Hematopoietic multipotent progenitor cell treated with erythropoietin and hydrocortisone succinate and interleukin-3 and kit ligand, for 6 days (in vitro differentiated cells): ENCODE measurements around the gene SNN.
A peak's percentile ranks its signal among the peaks of the same experiment; 100 is the strongest.

ENCODE experiments used
- DNase-seq: peaks from one replicate; pipeline ENCODE4 v3.0.0-alpha.2; 2015

SNN gene

DNA sequence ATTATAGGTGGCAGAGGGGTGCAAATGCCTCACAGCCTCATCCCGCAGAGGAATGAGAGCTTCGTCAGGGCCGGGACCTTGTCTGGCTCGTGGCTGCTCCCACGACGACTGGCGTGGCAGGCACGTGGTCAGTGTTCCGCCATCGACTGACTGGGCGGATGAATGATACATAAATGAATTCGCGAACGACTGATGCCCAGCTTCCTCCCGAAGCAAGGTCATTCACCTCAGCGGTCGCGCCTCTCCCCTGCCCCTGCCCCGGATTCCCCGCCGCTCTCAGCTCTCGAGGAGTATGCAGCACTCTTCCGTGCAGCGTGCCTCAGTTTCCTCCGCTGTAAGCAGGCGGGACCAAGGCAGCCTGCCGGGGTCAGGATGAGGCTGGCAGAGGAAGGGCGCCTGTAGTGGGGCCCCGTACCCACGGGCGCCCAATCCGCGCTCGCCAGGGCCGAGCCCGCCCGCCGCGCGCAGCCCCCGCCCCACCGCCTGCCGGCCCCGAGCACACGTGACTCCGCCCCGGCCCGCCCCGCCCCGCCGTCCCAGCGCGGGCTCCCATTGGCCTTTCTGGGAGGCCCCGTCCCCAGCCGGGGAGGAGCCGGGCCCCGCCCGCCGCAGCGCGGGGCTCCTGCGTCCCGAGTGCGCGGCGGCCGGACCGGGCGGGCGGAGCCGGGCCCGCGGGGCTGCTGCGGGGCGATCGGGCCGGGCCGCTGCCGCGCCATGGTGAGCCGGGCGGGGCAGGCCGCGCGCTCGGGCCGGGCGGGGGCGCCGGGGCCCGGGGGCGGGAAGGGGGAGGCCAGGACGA lies at the start of gene SNN:
SNN (plus strand) TSS at position 632 of the 799 bp plus-strand sequence. CDS start 7,605 bp downstream, outside the sequence.
- DNase-seq = peak; percentile 89

DNA sequence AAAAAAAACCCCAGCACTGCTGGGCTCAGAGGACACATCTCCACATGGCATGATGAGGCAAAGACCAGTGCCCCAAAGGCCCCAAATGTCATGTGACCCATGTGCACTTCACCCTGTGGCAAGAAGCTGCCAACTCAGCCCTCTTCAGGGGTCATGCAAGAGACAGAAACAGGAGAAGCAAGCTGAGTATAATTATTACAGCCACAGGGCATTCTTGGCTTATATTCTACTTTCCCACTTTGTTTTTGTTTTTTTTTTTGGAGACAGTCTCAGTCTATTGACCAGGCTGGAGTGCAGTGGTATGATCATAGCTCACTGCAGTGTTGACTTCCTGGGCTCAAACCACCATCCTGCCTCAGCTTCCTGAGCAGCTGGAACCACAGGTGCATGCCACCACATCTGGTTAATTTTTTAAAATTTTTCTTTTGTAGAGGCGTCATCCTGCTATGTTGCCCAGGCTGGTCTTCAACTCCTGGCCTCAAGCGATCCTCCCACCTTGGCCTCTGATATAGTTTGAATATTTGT lies 48.9 kb upstream of the SNN start:
- peak; percentile 73 for DNase-seq

DNA sequence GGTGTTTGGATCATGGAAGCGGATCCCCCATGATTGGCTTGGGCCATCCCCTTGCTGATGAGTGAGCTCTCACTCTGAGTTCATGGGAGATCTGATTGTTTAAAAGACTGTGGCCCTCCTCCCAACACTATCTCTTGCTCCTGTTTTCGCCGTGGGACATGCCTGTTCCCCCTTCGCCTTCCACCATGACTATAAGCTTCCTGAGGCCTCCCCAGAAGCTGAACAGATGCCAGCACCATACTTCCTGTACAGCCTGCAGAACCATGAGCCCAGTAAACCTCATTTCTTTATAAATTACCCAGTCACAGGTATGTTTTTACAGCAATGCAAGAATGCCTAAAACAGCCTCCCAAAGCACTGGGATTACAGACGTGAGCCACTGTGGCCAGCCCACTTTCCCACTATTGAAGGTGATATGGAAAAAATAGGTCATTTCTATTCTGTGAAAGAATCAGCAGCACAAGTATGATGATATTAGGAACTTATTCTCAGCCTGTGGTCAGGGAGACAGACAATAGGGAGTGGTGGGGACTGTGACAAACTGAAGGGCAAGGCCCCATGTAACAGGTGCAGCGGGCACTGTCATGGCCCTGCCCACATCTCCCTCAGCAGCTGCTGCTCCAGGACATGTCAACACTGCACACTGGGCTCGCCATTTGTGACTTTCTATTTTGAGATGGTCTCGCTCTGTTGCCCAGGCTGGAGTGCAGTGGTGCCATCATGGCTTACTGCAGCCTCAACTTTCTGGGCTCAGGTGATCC lies 47.8 kb upstream of the SNN start:
- DNase-seq = no peak

DNA sequence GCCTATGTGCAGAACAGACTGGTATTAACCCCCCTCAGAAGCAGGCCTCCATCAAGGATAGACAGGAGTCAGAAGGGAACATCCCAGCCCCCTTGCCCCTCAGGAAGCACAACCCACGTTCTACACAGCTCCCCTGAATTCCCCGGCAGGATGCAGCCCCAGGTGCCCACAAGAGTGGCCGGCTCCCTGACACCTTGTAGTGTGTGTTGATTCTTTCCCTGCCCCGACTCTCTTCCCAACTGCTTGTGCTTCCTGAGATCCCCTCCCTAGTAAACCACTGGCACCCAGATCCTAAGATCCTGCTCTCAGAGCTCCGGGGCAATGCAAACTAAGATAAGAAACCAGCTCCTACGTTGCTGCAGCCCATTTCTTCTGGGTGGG lies 46.7 kb upstream of the SNN start:
- no peak for DNase-seq

DNA sequence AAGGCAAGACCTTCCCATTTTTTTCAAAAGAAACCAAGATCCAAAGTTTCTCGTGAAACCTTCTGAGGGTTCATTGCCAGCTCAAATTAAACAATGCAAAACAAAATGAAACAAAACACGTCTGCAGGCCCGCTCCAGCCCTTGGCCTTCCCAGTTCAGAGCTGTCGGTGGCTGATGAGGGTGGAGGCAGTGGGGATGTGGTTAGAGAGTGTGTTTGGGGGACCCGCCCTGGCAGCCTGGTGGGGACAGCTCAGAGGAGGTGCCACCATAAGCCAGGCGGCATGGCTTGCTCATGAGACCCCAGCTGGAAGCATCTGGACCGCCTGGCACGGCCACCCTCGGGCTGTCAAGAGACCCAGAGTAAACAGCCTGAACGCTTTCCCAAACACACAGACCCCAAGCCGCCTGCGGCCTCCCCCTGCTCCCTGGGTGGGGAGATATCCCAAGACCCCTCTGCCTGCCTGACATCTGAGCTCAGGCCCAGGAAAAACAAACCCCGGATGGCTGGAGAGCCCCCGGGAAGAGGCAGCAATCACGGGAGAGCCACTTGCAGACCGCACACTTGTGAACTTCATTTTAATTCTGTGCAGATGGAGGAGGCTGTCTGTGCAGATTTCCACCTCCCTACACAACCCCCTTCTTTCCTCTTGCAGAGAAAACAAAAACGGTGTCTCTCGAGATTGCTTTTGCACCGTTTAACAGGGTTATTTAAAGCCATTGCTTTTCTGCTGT lies 46.2 kb upstream of the SNN start:
- DNase-seq = peak; percentile 91

DNA sequence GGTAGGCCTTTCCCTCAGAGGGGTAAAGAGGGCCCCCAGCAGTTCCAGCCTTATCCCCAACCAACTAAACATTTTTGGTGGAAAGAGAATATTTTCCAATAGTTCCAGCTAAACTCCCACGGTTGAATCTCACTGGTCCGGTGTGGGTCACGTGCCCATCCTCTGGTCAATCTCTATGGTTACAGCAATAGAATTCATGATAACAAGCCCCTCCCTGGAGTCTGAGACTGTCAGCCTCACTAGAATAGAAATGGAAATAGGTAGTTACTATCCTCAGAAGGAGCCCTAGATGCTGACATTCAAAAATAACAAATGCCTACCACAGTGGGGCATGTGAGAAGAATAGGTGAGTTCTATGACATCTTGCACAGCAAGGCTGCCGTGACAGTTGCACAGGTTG lies 44.0 kb upstream of the SNN start:
- no peak for DNase-seq

DNA sequence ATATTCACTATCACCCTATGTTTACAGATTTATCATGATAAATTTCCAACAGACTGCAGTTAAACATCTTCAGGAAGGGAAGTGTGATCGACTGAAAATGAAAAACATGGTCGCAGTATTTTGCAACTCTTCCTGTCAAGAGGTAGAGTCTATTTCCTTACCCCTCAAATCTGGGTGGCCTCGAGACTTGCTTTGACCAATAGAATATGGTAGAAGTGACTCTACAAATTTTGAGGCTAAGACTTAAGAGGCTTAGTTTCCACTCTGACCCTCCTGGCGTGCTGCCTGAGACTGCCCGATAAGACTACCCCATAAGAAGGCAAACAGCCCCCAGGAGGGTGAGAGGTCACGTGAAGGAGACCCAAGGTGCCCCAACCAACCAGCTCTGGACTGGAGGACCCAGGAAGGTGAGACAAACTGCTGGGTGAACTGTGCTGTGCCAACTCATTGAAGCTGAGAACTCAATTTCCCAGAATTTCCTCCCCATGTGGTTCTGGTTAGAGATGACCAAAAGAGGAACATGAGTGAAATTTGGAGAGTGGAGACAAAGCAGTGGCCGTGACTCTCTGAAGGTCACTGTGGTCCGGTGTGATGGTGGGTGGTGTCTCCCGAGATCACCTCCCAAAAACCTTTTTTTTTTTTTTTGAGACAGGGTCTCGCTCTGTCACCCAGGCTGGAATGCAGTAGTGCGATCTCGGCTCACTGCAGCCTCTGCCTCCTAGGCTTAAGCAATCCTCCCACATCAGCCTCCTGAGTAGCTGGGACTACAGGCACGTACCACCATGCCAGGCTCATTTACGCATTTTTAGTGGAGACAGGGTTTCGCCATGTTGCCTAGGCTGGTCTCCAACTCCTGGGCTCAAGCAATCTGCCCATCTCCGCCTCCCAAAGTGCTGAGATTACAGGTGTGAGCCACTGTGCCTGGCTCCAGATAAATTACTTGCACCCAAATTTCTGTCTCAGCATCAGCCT lies 43.3 kb upstream of the SNN start:
- DNase-seq = peak; percentile 60

DNA sequence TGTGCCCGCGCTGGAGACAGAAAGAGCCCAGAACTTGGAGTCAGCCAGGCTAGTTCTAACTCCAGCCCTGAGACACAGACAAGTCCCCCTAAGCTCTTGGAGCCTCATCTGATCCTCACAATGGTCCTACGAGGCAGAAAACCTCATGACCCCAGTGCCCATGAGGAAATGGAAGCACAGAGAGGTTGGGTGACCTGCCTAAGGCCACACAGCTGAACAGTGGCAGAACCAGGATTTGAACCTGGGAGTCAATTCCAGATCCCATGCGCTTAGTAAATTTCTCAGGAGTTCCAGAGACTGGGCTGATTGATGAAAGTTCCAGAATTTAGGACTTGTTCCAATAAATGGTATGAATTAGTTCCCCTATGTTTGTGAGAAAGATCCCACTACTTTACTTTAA lies 42.5 kb upstream of the SNN start:
- no peak for DNase-seq

DNA sequence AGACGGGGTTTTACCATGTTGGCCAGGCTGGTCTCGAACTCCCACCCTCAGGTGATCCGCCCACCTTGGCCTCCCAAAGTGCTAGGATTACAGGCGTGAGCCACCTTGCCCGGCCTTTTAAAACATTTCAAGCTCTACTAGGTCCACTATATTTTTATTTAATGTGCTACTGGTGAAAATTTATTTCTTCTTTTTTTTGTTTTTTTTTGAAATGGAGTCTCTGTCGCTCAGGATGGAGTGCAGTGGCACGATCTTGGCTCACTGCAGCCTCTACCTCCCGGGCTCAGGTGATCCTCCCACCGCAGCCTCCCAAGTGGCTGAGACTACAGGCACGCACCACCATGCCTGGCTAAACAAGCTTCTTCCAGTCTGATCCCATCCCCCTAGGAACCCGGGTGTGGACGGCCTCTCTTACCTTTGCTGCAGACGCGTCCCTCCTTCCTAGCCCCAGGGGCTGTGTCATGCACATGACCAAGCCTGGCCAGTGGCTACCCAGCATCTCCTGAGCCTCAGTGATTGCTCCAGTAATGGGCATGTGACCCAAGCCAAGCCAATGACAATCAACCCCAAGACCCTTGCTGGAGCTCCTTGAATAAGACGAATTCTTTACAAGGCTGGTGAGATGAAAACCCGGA lies 41.5 kb upstream of the SNN start:
- no peak for DNase-seq

DNA sequence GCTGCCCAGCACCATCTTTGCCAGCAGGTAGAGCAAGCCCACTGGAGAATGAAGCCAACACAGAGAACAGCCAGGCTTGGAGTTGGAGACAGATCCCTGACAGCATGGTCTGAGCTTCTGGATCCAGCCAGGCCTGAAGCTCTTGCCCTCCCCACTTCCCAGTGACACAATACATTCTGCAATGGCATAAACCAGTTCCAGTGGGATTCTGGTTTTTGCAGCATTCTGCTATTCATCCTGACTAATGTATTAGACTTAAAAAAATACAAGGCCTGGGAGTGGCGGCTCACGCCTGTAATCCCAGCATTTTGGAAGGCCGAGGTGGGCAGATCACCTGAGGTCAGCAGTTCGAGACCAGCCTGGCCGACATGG lies 41.0 kb upstream of the SNN start:
- DNase-seq = no peak

DNA sequence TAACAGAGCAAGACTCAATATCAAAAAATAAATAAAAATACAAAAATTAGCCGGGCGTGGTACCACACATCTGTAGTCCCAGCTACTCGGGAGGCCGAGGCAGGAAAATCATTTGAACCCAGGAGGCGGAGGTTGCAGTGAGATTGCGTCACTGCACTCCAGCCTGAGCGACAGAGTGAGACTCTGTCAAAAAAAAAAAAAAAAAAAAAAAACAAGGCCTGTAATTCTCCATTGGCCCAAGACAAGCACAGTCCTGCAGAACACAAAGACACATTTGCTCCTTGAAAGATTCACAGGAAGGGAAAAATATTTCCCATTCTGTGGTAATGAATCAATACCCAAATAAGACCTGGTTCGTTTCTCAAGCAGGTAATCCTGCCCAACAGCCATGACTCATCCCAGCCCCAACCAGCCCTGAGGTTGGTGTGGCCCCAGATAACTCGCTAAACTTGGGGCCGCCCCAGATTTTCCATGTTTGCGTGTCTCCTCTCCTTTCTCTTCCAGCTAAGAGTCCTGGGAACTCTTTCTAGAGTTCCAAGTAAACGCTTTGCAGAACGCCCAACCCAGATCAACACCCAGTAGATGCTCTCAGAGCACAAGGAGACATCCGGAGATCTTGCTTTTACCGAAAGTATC lies 40.3 kb upstream of the SNN start:
- no peak for DNase-seq

DNA sequence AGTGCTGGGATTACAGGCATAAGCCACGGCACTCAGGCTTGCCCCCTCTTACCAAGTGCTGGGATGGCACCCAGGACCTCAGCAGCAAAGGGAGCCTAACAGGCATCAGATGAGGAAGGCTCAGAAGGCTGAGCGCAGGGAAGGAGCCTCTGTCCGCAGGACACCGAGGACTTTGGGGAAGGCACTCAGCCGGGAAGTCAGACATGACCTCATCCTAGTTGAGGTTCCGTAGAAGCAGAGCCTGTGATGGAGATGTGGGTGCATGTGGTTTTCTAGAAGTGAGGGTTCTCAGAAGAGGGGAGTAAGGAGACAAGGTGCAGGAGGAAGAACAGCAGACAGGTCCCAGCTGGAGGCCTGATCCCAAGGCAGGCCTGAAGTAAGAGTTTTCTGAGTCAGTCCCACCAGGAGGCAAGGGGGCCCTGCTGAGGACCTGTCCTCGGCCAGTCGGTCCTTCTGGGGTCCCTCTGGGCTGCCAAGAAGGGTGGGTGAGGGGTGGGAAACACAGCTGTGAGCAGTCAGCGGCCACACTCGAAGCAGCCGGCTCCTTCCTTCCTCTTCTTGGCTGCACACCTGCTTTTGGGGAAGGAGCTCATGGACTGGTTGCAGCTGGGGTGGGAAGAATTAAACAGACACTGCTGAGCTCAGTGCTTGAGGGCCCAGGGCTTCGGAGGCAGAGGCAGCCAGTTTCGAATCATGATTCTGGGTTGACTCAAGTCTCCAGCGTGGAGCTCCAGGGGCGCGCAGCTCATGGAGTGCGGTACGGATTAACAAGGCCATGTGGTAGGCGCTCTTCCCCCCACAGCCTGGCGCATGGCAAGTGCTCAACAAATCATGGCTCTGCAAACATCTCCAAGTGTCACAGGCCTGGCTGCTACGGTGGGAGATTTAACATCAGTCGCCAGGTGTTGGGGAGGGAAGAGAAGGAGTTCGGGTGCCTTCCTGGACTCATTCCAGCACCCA lies 38.9 kb upstream of the SNN start:
- peak; percentile 59 for DNase-seq

DNA sequence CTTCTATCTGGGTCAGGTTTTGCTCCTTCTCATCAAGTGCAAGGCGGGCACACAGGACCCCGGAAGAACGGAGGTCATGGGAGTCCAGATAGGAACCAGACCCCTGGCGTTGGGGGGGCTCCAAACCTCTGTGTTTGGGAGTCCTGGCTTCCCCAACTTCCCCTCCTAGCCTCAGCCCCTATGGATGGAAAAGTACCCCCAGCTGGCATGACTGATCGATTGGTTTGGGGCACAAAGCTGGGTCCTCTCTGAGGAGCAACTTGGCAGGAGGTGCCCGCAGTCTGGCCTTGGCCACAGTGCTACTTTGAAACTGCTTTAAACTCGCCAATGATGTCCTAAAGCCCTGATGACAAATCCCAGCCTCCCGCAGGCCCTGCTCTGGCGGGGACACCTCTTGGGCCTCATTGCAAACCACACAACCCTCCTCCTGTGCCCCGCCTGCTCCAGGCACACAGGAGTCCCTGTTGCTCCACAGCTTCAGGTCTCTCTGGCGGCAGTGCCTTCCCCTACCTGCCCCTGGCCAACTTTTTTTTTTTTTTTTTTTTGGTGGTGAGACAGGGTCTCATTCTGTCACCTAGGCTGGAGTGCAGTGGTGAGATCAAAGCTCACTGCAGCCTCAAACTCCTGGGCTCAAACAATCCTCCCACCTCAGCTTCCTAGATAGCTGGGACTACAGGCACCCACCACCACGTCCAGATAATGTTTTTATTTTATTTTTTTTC lies 38.0 kb upstream of the SNN start:
- no peak for DNase-seq

DNA sequence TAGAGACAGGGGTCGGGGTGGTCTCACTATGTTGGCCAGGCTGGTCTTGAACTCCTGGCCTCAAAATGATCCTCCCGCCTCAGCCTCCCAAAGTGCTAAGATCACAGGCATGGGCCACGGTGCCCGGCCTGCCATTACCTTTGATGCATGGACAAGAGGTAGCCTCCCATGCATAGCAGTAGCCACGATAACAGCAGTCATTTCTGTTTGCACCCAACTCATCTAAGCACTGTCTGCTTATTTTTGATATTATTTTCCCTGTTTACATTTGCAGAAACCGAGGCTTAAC lies 37.5 kb upstream of the SNN start:
- DNase-seq = no peak

DNA sequence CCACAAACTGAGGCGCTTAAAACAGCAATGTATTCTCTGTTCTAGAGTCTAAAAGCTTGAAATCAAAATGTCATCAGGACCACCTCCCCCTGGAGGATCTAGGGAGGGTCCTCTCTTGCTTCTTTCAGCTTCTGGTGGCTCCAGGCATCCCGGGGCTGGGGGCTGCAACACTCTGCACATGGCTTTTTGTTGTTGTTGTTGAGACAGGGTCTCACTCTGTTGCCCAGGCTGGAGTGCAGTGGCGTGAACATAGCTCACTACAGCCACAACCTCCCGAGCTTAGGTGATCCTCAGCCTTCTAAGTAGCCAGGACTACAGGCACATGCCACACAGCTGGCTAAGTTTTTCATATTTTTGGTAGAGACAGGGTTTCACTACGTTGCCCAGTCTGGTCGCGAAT lies 37.0 kb upstream of the SNN start:
- no peak for DNase-seq

DNA sequence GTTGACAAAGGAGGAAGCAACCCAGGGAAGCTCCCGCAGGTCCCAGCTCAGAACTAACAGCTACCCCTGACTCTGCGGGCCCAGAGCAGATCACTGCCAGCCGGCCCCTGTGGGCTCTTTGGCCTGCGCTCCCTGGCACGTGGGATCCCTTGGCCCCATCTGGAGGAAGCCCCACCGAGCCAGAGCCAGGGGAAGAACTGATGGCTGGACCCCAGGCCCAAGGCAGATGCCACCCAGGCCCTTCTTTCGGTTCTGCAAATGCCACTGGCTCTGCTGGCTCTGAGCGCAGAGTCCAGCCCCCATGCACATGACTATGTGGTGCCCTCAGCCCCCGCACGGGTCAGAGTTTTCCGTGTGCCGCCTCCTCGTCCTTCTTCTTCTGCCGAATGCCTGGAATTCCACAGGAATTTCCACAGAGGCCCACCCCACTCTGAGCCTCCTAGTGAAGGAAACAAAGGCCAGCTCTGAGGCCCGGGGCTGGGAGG lies 35.8 kb upstream of the SNN start:
- no peak for DNase-seq

DNA sequence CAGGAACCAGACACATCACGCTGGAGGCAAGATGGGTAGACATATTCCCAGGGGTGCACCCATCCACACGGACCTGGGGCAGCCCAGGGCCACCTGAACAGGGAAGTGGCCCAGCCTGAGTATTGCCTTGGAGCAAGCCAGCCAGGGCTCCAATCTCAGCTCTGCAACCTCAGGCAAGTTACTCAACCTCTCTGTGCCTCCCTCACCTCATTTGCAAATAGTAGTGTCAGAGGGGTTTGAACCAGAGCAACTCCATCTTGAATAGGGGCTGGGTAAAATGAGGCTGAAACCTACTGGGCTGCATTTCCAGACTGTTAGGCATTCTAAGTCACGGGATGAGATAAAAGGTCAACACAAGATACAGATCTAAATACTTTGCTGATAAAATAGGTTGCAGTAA lies 35.1 kb upstream of the SNN start:
- no peak for DNase-seq

DNA sequence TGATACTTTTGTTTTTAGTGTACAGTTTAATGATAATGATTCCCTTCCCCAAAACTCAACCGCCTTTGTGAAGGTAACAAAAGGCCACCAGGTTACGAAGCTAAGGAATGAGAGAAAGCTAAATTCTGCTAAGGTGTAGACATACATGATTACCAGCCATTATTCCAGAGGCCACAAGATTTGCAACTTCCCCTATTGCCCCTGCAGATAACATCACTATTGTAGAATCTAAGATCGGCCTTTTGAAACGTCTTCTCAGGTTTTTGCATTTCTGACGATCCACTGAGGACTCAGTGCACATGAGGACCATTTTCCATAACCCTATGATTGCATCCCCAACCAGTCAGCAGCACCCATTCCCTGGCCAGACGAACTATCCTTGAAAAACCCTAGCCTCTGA lies 33.9 kb upstream of the SNN start:
- peak; percentile 66 for DNase-seq

DNA sequence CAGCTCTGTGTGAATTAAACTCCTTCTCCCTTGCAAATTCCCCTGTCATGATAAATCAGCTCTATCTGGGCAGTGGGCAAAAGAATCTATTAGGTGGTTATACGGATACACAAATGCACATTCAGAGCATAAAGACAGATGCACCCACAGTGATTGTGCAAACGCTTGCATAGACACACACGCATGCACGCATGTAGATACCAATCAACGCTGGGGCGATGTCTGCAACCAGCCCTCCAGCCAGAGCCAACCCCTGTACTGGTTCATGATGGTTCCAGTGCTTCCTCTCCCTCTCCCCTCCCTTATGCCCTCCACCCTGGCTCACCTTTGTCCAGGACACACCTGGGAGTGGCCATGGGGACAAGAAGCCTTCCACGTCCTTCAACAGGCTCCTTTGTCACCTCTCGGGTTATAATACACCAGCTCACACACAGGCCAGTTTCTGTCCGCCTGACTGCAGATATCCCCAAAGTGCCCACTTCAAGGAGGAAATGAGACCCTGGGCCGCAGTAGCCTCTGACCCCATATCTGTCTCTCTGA lies 33.1 kb upstream of the SNN start:
- DNase-seq = peak; percentile 51
